ENCODE data around the gene NT5C3A. TPM values are rescaled to one million over a fixed set of nuclear protein-coding genes. Genes with fewer than 3 reads are reported as not detected.

Gene NT5C3A
- total RNA-seq, 2 donors from 2014 or later: 14.5 to 22.2 TPM

- ATAC-seq (ENCODE audit: insufficient number of reproducible peaks, low FRiP score, low read depth): no peak
- Histone ChIP-seq H3K36me3 (no peaks in the 10 kb centered on the region), H3K27me3 (replicated peaks; ENCODE audit: insufficient read depth) (no peaks in the 10 kb centered on the region), H3K4me1 (ENCODE audit: control insufficient read depth in 1 of 2, low read depth in 2 of 2) (peaks cover 0 to 5% of the 10 kb centered on the region in 2 donors), H3K4me3 (no peak overlapping the region), H3K27ac (no peak overlapping the region), H3K9me3 (no peaks in the 10 kb centered on the region)
- no peak for DNase-seq (ENCODE audit: low spot score)
- TF ChIP-seq, protein P1, sequence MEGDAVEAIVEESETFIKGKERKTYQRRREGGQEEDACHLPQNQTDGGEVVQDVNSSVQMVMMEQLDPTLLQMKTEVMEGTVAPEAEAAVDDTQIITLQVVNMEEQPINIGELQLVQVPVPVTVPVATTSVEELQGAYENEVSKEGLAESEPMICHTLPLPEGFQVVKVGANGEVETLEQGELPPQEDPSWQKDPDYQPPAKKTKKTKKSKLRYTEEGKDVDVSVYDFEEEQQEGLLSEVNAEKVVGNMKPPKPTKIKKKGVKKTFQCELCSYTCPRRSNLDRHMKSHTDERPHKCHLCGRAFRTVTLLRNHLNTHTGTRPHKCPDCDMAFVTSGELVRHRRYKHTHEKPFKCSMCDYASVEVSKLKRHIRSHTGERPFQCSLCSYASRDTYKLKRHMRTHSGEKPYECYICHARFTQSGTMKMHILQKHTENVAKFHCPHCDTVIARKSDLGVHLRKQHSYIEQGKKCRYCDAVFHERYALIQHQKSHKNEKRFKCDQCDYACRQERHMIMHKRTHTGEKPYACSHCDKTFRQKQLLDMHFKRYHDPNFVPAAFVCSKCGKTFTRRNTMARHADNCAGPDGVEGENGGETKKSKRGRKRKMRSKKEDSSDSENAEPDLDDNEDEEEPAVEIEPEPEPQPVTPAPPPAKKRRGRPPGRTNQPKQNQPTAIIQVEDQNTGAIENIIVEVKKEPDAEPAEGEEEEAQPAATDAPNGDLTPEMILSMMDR (IDR thresholded peaks at IDR 0.05): no peak
Measured at GRCh38 chr7:33048257-33048656, 14.3 kb downstream of the NT5C3A start.

DNA sequence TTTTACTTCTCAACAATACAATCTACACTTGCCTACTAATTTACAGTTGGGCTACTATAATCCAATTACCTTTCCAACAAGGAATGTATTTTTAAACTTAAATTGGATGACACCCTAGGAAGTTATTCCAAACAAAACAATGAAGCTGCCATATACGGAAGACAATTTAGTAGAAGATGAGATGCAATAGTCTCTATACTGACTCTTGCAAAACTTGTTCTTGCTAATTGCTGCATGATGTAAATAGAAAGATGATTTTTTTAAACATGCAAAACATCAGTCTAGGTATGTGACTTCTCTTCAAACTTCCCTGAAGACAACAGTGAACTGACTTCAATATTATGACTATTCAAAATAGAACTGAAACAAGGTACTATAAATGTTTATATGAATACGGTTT lies 17.6 kb downstream of the NT5C3A start:
- Histone ChIP-seq H3K36me3 (no peaks in the 10 kb centered on the region), H3K4me1 (ENCODE audit: control insufficient read depth in 1 of 2, low read depth in 2 of 2) (peaks cover 0 to 10% of the 10 kb centered on the region in 2 donors), H3K4me3 (no peak overlapping the region), H3K27ac (no peak overlapping the region), H3K27me3 (replicated peaks; ENCODE audit: insufficient read depth) (no peaks in the 10 kb centered on the region), H3K9me3 (no peaks in the 10 kb centered on the region)
- DNase-seq (ENCODE audit: low spot score) (no peak), ATAC-seq (ENCODE audit: insufficient number of reproducible peaks, low FRiP score, low read depth) (no peak)
- TF ChIP-seq, protein P1 (IDR thresholded peaks at IDR 0.05): no peak

DNA sequence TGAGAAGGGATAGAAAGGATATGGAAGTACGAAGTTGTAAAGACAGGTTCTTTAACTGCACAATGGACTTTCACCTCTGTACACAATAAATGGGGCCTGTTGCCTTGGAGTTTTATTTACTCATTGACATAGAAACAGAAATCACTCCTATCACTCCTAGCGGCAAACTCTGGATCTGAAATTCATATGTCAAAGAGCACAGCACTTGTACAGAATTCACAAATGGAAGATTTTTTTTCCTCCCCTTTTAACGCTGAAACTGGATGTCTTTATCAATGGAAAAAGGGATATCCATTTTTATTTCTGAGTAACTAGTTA lies 18.2 kb downstream of the NT5C3A start:
- Histone ChIP-seq H3K27ac (no peak overlapping the region), H3K27me3 (replicated peaks; ENCODE audit: insufficient read depth) (no peaks in the 10 kb centered on the region), H3K9me3 (no peaks in the 10 kb centered on the region), H3K4me1 (ENCODE audit: control insufficient read depth in 1 of 2, low read depth in 2 of 2) (peaks cover 0 to 10% of the 10 kb centered on the region in 2 donors), H3K4me3 (no peak overlapping the region), H3K36me3 (no peaks in the 10 kb centered on the region)
- TF ChIP-seq, protein P1 (IDR thresholded peaks at IDR 0.05): no peak
- ATAC-seq (ENCODE audit: insufficient number of reproducible peaks, low FRiP score, low read depth): no peak
- no peak for DNase-seq (ENCODE audit: low spot score)

GRCh38 chr7:33043501-33044400 lies 18.8 kb downstream of the NT5C3A start:
- Histone ChIP-seq H3K9me3 (no peaks in the 10 kb centered on the region), H3K27ac (no peak overlapping the region), H3K4me3 (no peak overlapping the region), H3K4me1 (ENCODE audit: control insufficient read depth in 1 of 2, low read depth in 2 of 2) (peaks cover 6 to 12% of the 10 kb centered on the region in 2 donors), H3K36me3 (no peaks in the 10 kb centered on the region), H3K27me3 (replicated peaks; ENCODE audit: insufficient read depth) (no peaks in the 10 kb centered on the region)
- no peak for DNase-seq (ENCODE audit: low spot score)
- ATAC-seq (ENCODE audit: insufficient number of reproducible peaks, low FRiP score, low read depth): no peak
- TF ChIP-seq, protein P1 (IDR thresholded peaks at IDR 0.05): no peak

- no peaks in the 10 kb centered on the region for H3K27me3 ChIP-seq (replicated peaks; ENCODE audit: insufficient read depth)
- ATAC-seq (ENCODE audit: insufficient number of reproducible peaks, low FRiP score, low read depth) (no peak), DNase-seq (ENCODE audit: low spot score) (no peak)
- no peaks in the 10 kb centered on the region for H3K9me3 ChIP-seq
- no peak overlapping the region for H3K4me3 ChIP-seq
- H3K36me3 ChIP-seq: no peaks in the 10 kb centered on the region
- TF ChIP-seq, protein P1 (IDR thresholded peaks at IDR 0.05): no peak
- H3K4me1 ChIP-seq (ENCODE audit: control insufficient read depth in 1 of 2, low read depth in 2 of 2): peaks cover 10 to 14% of the 10 kb centered on the region in 2 donors
- H3K27ac ChIP-seq: no peak overlapping the region
Measured at GRCh38 chr7:33041631-33042428, 20.7 kb downstream of the NT5C3A start.

Measured in thoracic aorta (tissue), 2 donors.